Measurements from ENCODE around the gene DCBLD1. TPM values are rescaled to one million over a fixed set of nuclear protein-coding genes. Genes with fewer than 3 reads are reported as not detected.

DCBLD1 gene
- total and polyA plus RNA-seq, 2 of the 13 experiments (the other 11 are each of a cell fraction or from before 2014, with no cell fraction given): 23.2 to 41.5 TPM

GRCh38 chr6:117482240-117483003 is at the start of gene DCBLD1 (continued):
- no peak; the same call in 1 of the 2 replicates for TF ChIP-seq ZBTB46 (CRISPR knock-in tag; IDR thresholded peaks at IDR 0.05; ENCODE audit: borderline replicate concordance)
- no peak for TF ChIP-seq MTERF4 (CRISPR knock-in tag; IDR thresholded peaks at IDR 0.05)
- no peak for TF ChIP-seq PCBP1 (IDR thresholded peaks at IDR 0.05; ENCODE audit: borderline replicate concordance, low read depth, low read length)
- TF ChIP-seq ZNF850 (CRISPR knock-in tag; conservative IDR thresholded peaks at IDR 0.05): no peak
- no peak for TF ChIP-seq SMYD3 (CRISPR knock-in tag; IDR thresholded peaks at IDR 0.05)
- no peak for TF ChIP-seq MLLT10 (CRISPR knock-in tag; IDR thresholded peaks at IDR 0.05)
- TF ChIP-seq ZNF280B (CRISPR knock-in tag; IDR thresholded peaks at IDR 0.05; ENCODE audit: borderline replicate concordance): peak; percentile 79; the same call in 1 of the 2 replicates
- TF ChIP-seq CHD2 (IDR thresholded peaks at IDR 0.05; ENCODE audit: low read depth, low read length): no peak
- TF ChIP-seq ZNF296 (CRISPR knock-in tag; conservative IDR thresholded peaks at IDR 0.05): no peak
- TF ChIP-seq AHR (CRISPR knock-in tag; IDR thresholded peaks at IDR 0.05): peak; percentile 72; the same call in 1 of the 2 replicates
- TF ChIP-seq SKIL (CRISPR knock-in tag; IDR thresholded peaks at IDR 0.05; ENCODE audit: borderline replicate concordance): peak; percentile 55; the same call in 1 of the 2 replicates
- no peak for TF ChIP-seq SMAD1 (CRISPR knock-in tag; IDR thresholded peaks at IDR 0.05; ENCODE audit: borderline replicate concordance, low read depth)
- no peak for TF ChIP-seq USF2 (IDR thresholded peaks at IDR 0.05; ENCODE audit: low read depth, low read length)
- no peak for TF ChIP-seq USF2 (CRISPR knock-in tag; IDR thresholded peaks at IDR 0.05; ENCODE audit: borderline replicate concordance)
